Middle frontal gyrus (tissue), 1 donor: ENCODE results near the gene ASNSD1.
"Not testable (repeated sequence)": the region's sequence is repeated elsewhere in the genome, so short reads cannot be mapped to it uniquely, and the experiment has no call there.

Source experiments
- DNase-seq: peaks from one replicate; pipeline ENCODE4 v3.0.0-alpha.2; 2015; ENCODE audit warnings: low spot score; ENCODE audit errors: extremely low spot score

ASNSD1 gene

DNA sequence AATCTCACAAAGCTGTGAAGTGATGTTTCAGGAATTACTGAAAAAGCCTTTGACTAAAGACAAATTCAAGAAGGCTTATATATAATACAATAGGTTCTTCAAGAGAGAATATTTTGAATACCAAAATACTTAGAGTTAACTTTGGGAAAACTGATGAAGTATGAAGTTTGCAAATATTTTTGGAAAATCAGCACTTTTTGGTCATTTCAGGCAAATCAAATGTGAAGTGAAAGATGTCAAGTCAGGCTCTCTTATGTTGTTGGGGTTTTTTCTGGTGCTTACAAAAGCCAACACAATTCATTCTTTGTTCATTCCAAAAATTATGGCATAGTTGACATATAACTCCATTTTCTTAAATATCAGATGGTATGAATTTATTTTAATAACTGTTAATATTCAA is 14.7 kb upstream of the ASNSD1 start:
- DNase-seq, result no peak

DNA sequence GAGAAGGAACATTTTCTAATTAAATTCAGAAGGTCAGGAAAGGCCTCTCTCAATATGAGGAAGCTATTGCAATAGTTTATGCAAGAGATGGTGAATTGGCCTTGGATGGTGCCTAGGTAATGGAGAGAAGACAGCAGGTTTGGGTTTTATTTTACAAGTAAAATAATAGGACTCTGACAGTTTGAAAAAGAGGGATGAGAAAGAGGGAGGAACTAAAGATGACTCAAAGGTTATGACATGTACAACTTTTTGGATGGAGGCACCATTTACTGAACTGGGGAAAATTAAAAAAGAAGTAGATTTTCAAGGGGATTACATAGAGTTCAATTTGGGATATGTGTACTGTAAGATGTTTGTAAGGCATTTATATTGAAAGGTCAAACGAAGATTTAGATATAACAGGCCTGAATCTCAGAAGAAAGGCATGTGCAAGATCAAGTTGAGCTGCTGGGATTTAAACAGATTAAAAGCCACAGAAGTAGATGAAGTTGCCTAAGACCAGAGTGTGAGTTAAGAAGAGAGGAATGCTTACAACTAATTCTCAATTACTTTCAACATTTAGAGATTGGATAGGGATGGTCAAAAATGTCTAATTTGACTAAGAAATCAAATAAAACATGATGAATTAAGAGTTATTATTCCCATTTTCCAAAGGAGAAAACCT is 12.3 kb upstream of the ASNSD1 start:
- DNase-seq, result no peak

DNA sequence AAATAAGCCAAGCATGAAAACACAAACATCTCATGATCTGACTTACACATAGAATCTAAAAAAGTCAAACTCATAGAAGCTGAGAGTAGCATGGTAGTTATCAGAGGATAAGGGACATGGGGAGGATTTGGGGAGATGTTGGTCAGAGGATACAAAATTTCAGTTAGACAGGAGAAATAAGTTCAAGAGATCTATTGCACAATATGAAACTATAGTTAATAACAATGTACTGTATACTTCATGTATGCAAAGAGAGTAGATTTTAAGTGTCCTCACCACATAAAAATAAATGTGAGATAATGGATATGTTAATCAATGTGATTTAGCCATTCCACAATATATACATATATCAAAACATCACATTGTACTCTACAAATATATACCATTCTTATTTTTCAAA is 10.0 kb upstream of the ASNSD1 start:
- no peak for DNase-seq

DNA sequence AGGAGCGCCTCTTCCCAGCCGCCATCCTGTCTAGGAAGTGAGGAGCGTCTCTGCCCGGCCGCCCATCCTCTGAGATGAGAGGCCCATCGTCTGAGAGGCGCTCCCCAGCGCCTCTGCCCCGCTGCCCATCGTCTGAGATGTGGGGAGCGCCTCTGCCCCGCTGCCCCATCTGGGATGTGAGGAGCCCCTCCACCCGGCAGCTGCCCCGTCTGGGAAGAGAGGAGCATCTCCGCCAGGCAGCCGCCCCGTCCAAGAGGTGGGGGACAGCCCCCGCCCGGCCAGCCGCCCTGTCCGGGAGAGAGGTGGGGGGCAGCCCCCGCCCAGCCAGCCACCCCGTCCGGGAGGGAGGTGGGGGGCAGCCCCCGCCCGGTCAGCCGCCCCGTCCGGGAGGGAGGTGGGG is 7.8 kb upstream of the ASNSD1 start:
- DNase-seq, result not testable (repeated sequence)

DNA sequence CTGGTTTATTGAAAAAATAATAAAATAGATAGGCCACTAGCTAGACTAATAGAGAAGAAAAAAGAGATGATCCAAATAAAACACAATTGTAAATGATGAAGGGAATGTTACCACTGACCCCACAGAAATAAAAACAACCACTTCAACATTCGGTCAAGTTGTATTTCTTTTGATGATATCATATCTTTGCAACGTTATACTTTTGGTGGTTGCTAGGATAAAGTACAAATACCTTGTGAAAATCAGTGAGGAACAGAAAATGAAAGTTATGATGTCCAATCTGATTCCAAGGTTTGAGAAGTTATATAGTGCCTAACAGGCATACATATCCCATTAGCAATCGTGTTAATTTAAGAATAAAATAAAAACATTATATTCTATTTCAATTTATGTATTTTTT is 6.6 kb upstream of the ASNSD1 start:
- DNase-seq, result no peak

DNA sequence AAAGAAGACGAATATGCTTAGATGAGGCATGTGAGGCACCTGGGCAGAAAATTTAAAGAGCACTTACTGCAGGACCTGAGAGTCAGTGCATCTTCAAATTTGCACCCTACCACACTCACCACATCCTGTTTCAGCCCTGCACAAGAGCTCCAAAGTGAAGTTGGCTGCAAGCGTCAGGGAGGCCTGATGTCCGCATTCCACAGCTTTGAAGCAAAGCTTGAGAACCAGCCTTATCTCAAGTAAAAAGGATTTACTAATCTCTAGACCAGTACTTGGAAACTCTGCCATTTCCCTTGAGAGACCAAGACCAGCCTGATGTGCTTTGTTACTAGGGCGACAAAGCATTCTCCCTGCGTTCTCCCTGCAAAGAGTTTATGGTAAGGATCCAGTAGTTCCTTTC is 3.4 kb upstream of the ASNSD1 start:
- no peak for DNase-seq

DNA sequence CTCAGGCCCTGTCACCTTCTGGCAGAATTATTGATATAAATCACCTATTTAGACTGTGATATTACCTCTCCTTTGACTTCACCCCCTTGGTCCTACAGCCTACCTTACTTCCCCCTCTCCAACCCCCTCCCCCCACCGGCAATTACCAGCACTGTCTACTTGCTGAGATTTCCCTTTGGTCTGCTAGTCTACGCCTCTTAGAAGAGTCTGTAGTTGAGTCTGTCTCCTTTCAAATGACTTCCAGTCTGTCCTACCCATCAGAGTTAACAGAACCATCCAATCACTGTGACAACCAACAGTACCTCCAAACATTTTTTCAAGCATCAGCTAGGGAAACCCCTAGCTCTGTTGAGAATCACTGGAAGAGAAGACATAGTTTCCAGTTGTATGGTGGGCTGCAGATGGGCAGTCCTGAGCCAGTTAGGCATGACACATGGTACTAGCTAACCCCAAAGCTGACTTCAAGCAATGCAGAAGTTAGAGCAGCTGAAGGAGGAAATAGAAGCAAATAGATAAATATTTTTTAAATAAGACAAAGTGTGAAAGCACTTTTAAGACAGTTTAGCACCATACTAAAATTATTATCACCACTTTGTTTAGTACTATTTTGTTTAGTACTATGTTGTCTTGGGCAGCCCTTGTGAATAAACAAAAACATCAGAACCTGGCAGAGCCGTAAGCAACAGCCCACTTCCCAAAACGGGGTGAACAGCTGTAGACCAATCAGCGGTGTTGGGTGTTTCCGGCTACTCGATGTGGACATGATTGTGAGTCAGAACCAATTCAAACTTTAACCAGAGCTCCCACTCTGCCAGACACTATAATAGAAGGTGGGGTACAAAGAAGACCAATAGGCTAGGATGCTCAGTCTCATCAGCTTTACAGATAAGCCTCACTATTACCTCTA is 2.7 kb upstream of the ASNSD1 start:
- DNase-seq, result no peak

DNA sequence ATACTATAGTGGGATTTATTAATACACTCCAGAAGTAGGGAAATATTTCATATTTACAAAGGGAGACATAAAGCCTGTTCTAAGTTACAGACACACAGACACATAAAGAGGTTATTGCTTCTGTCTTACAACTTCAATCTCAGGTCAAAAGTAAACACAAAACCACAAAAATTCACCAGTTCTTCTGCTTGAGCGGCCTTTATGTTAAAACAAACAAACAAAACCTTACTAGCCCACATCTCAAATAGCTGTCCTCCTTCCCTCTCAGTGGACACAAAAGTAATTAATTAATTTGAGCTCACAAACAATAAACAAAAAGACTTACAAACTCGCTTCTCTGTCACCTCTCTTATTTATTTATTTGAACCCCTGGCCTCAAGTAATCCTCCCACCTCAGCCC is 1.5 kb upstream of the ASNSD1 start:
- no peak for DNase-seq

DNA sequence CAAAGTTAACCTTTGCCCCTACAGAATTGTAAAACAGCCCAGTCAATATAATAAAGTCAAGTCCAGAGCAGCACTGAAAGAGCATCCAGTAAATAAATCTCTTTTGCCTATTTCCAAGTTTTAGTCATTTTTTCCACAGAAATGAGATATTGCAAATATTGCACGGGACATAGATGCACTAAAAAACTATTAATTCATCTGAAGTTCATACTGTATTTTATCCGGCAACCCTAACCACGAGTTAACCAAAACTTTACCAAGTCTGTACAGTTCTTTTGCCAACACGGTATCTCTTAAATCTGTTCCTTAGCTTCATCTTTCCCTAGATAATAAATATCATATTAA is 484 bp upstream of the ASNSD1 start:
- DNase-seq, result no peak

DNA sequence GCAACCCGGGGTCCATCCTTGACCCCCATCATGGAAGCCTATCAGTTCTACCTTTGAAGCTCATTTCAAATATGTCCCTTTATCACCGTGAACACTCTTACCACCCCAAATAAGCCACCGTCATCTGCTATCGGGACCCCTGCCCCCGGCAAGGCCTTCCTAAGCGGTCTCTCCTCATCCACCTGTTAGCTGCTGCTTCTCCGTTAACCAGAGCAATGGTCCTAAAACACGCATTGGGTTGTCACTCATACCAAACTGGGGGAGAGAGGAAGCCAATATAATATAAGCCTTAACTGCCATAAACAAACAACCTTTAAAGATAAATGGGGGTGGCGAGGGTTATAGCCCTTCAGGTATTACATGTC is 680 bp downstream of the ASNSD1 start:
- no peak for DNase-seq

DNA sequence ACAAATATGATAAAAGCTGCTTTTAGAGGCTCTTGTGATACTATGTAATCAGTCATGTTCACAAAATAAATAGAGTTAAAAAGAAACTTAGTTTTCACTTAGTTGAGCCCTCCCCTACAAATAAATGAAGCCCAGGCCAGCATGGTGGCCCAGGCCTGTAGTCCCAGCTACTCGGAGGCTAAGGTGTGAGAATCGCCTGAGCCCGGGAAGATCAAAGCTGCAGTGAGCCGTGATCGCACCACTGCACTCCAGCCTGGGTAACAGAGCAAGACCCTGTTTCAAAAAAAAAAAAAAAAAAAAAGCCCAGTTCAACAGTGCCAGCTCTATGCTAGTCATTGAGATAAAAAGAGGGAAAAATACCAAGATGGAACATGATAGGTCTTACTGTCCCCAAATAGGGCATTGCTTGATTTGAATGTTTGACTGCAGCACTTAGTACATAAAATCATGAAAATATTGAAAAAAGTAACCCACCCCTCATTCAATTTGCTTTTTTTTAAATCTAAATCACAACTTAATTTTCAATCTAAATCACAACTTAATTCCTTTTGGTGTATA is 1.5 kb downstream of the ASNSD1 start:
- no peak for DNase-seq

DNA sequence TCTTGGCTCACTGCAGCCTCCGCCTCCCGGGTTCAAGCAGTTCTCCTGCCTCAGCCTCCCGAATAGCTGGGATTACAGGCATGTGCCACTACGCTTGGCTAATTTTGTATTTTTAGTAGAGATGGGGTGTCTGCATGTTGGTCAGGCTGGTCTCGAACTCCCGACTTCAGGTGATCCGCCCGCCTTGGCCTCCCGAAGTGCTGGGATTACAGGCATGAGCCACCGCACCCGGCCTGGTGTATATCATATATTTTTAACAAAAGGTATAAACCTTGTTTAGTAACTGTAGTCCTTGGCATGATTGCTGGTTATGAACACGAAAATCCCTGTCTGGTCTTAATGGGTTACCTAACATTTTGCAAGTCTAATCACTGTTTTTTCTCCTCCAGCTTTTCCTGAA is 2.1 kb downstream of the ASNSD1 start:
- not testable (repeated sequence) for DNase-seq

DNA sequence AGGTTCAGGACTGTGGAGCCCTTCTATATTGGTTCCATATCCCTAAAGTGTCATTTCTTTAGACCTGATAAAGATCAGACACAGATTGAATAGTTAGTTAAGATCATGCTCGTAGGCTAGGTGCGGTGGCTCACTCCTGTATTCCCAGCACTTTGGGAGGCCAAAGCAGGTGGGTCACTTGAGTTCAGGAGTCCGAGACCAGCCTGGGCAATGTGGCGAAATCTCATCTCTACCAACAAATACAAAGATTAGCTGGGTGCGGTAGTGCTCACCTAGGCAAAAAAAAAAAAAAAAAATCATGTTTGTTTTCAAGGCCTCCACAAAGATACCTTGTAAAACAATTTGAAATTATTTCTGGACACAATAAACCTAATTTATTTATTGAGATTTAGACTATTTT is 8.7 kb downstream of the ASNSD1 start:
- DNase-seq, result no peak

DNA sequence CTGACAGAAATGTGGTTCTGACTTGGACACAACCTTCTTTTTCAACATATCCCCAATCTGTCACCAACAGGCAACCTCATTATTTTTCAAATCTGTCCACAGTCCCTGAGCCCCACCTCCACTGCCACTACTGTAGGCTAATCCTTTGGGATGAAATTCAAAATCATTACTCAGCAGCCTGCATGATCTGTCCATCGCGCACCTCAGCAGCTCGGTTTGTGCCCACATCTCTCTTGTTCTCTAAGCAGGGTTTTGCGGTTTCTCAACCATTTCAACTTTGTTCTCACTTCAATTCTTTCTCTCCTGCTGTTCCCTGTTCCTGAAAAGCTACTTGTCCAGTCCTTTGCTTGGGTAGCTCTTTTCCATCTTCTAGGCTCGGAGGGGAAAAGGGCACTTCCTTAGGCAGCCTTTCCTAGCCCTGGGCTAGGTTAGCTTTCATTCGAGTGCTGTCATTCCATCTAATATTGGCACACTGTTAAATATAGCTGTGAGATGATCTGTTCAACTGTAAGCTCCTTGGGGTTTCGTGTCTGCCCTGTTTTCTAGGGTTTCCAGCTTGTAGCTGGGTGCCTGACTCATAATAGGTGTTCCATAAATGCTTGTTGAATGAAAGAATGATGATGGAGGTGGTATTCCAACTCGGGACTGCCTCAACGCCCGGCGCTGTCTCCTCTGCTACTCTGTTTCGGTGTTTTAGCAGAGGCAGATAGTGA is 12.6 kb downstream of the ASNSD1 start:
- no peak for DNase-seq

DNA sequence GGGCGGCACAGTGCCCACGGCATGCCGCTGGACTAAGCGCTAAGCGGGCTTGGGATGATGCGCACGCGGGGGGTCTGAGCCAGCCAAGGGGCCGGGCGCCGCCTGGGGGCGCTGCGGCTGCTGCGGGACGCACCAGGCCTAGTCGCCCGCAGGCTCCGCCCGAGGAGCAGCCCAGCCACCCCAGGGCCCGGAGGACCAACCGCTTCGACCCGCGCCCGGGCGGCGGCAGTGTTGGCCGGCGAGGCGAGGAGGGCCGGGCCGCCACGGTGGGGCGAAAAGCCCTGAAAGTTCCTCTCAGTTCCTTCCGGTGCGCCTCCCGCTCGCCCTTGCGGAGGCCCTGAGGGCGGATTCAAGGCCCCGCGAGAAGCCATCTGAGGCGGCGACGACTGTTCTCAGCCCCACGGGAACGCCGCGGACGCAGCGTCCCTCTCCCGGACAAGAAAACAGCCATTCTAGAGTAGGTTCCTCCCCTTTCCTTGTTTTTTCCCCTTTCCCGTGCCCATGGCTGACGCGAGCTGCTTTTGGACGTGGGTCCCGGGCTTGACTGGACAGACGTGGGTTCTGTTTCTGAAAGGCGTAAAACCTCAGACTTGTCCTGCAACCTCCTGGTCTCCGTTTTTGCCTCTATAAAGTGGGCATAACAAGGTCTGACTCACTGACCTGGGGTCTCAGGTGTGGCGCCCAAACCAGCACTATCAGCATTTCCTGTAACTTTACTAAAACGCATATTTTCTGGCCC is 13.3 kb downstream of the ASNSD1 start, which contains the start of gene ANKAR:
ANKAR (plus strand) TSS at position 297 of the 739 bp plus-strand sequence. CDS start 1,821 bp downstream, outside the sequence.
- peak; percentile 78 for DNase-seq

DNA sequence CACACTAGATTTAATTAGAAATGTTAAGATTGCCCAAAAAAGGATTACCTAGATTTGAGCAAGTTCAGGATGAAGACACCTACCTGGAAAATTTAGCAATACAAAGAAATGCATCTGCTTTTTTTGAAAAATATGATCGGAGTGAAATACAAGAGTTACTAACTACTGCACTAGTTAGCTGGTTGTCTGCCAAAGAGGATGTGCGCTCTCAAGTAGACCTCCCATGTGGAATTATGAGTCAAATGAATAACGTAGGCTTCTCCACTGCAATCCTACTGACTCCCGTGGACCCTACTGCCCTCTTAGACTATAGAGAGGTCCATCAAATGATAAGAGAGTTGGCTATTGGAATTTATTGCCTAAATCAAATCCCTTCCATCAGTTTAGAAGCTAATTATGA is 15.2 kb downstream of the ASNSD1 start:
- no peak for DNase-seq

DNA sequence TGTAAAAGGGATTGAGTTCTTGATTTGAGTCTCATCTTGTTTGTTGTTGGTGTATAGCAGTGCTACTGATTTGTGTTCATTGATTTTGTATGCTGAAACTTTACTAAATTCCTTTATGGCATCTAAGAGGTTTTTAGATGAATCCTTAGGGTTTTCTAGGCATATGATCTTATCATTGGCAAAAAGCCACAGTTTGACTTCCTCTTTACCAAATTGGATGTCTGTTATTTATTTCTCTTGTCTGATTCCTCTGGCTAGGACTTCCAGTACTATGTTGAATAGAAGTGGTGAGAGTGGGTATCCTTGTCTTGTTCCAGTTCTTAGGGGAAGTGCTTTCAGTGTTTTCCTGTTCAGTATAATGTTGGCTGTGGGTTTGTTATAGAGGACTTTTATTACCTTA is 18.0 kb downstream of the ASNSD1 start:
- DNase-seq, result no peak

DNA sequence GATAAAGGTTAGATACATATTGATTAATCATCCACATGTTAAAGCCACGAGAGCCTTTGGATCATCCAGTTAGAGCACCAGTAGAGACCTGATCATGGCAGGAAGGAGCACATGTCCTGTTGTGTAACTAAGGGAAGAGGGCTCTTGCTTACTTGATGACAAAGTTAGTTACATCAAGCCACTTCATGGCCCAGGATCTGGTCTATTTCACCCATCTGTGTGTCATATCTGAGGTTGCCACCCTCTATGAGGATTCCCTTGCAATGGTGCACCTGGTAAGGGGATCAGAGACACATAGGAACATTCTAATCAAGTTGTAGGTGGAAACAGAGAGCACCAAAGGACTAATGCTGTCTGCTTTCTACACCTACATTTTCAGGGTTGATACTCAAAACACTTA is 19.9 kb downstream of the ASNSD1 start:
- DNase-seq, result no peak

DNA sequence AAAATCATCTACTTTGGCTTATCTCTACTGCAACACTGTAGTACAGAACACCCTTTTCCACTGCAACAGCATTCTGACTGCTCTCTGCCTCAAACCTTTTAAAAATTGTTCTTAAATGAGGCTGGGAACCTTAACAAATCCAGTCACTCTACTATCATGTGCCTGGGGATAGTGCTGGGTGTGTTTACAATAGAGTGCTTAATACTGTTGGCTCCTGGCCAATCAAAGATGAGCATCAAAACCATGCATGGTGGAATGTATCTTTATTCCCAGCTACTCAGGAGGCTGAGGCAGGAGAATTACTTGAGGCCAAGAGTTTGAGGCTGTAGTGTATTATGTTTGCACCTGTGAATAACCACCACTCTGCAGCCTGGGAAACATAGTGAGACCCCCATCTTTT is 20.6 kb downstream of the ASNSD1 start:
- no peak for DNase-seq

DNA sequence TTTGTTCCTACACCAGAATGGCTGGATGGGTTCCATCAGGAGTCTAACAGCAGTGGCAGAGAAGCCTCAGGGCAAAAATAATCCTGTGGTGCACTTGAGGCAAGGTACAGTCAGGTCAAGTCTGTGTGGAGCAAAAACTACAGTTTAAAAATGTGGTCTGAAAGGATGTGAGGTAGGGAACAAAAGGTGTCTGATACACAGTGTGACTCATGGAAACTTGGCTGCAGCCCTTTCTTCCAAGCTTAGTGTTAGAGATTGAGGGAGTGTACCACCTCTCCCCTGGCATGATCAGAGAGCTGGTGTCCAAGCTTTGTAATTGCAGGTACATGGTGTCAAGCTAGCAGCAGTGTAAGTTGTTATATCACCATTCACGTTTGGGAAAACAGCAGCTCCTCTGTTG is 22.1 kb downstream of the ASNSD1 start:
- DNase-seq, result no peak

DNA sequence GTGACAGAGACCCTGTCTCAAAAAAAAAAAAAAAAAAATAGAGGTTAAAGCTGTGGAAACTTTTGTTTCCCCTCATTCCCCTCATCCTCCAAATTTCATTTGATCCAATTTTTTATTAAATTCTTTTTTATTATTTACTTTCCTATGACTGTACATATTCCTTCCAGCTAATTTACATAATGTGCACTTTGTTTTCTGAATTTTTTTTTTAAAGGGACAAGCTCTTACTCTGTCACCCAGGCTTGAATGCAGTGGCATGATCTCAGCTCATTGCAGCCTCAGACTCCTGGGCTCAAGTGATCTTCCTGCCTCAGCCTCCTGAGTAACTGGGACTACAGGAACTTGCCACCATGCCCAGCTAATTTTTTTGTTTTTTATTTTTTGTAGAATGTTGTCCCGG is 23.6 kb downstream of the ASNSD1 start:
- DNase-seq, result no peak
